Nephron progenitor cell (in vitro differentiated cells): ENCODE results near the gene GJB5.
"Not testable (repeated sequence)": the region's sequence is repeated elsewhere in the genome, so short reads cannot be mapped to it uniquely, and the experiment has no call there.

ENCODE experiments used
- DNase-seq: peaks from one replicate; pipeline ENCODE4 v3.0.0; 2021
- H3K27ac Mint-ChIP-seq: 2 replicates; pipeline ENCODE4 v1.8.0; 2021; ENCODE audit warnings: mild to moderate bottlenecking, moderate library complexity, mixed read lengths
- H3K27me3 Mint-ChIP-seq: 2 replicates; pipeline ENCODE4 v1.8.0; 2021; ENCODE audit warnings: mild to moderate bottlenecking, low read depth, mixed read lengths; ENCODE audit not compliant: poor library complexity
- H3K36me3 Mint-ChIP-seq: 2 replicates; pipeline ENCODE4 v1.8.0; 2021; ENCODE audit warnings: low read depth, mixed read lengths
- H3K4me1 Mint-ChIP-seq: 2 replicates; pipeline ENCODE4 v1.8.0; 2021; ENCODE audit warnings: mixed read lengths
- H3K4me3 Mint-ChIP-seq: 2 replicates; pipeline ENCODE4 v1.8.0; 2021; ENCODE audit warnings: mild to moderate bottlenecking, moderate library complexity, mixed read lengths
- H3K9me3 Mint-ChIP-seq: 2 replicates; pipeline ENCODE4 v1.8.0; 2021; ENCODE audit warnings: mild to moderate bottlenecking, moderate library complexity, mixed read lengths
- CTCF ChIP-seq: fragments of 200-600 bp; sonication (generic); IDR thresholded peaks from 2 replicates; pipeline ENCODE4 v1.5.0; 2021; ENCODE audit warnings: antibody characterized with exemption

Gene GJB5

DNA sequence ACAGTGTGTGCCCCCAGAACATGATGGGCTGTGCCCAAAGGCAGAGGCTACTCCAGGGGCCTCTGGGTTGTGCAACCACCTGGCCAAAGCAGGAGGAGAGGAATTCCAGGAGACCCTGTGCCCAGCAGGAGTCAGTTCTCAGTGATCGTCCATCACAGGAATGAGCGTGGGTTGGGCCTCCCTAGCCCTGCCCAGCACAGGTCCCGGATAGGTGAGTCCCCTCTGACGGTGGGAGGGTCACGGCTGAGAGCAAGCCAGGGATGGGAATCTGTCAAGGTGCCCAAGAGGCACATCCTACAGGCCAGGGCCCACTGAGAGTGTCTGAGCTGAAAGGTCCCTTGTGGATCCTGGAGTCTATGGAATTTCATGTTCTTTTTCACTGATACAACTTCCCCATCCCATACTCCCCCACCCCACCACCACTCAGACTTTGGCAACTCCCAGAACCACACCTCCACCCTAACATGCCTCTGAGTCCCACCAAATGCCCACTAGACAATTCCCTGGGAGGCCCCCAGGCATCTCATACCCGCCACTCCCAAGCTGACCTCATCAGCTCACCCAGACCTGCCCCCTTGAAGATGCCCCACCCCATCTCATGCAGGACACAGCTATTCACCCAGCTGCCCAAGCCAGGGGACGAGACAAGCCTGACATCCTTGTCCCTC lies 7.8 kb downstream of the GJB5 start:
- Mint-ChIP-seq H3K4me1 (no peaks in the 10 kb centered on the region), H3K9me3 (no peaks in the 10 kb centered on the region), H3K36me3 (no peaks in the 10 kb centered on the region), H3K4me3 (no peak overlapping the region), H3K27ac (no peak overlapping the region), H3K27me3 (peaks cover 16% of the 10 kb centered on the region)
- DNase-seq, result no peak
- no peak for TF ChIP-seq CTCF

- no peak overlapping the region for H3K27ac Mint-ChIP-seq
- no peaks in the 10 kb centered on the region for H3K36me3 Mint-ChIP-seq
- H3K4me3 Mint-ChIP-seq, result no peak overlapping the region
- H3K4me1 Mint-ChIP-seq, result no peaks in the 10 kb centered on the region
- TF ChIP-seq CTCF, result no peak
- peaks cover 16% of the 10 kb centered on the region for H3K27me3 Mint-ChIP-seq
- DNase-seq, result no peak
- no peaks in the 10 kb centered on the region for H3K9me3 Mint-ChIP-seq
Measured at GRCh38 chr1:34763142-34763781, 8.4 kb downstream of the GJB5 start.

- Mint-ChIP-seq H3K4me3 (no peak overlapping the region), H3K4me1 (no peaks in the 10 kb centered on the region), H3K9me3 (no peaks in the 10 kb centered on the region), H3K27me3 (peaks cover under 1% of the 10 kb centered on the region), H3K27ac (no peak overlapping the region), H3K36me3 (no peaks in the 10 kb centered on the region)
- no peak for DNase-seq
- no peak for TF ChIP-seq CTCF
Measured at GRCh38 chr1:34768856-34769255, 14.0 kb downstream of the GJB5 start.

GRCh38 chr1:34770891-34771504 lies 16.2 kb downstream of the GJB5 start:
- peaks cover 3% of the 10 kb centered on the region for H3K27me3 Mint-ChIP-seq

DNA sequence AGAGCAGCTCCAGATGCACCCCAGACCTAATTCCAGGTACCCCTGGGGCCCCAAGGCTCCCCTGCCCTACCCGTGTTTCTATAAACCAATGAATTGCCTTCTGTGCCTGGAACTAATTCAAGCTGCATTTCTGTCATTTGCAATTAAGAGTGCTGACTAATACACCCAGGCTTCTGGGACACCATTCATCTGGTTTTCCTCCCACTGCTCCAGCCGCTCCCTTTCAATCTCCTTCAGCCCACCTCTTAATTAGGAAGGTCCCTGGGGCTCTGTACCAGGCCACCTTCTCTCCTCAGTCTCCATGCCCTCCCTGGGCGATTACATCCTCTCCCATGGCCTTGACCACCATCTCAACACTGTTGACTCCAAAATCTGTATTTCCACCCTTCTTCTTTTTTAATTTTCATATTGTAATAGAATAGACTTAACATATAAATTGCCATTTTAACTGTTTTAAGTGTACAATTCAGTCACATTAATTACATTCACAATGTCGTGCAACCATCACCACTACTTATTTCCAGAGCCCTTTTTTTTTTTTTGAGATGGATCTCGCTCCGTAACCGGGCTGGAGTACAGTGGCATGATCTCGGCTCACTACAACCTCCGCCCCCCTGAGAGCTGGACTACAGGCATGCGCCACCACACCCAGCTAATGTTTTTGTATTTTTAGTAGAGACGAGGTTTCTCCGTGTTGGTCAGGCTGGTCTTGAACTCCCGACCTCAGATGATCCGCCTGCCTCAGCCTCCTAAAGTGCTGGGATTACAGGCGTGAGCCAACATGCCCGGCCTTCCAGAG lies 16.9 kb downstream of the GJB5 start:
- Mint-ChIP-seq H3K9me3 (no peaks in the 10 kb centered on the region), H3K27ac (no peak overlapping the region), H3K36me3 (no peaks in the 10 kb centered on the region), H3K27me3 (peaks cover 3% of the 10 kb centered on the region), H3K4me1 (no peaks in the 10 kb centered on the region), H3K4me3 (no peak overlapping the region)
- TF ChIP-seq CTCF, result no peak
- no peak for DNase-seq

More at GRCh38 chr1:34770891-34771504, 16.2 kb downstream of the GJB5 start:
- no peaks in the 10 kb centered on the region for H3K4me1 Mint-ChIP-seq
- DNase-seq, result no peak
- H3K27ac Mint-ChIP-seq, result no peak overlapping the region
- no peaks in the 10 kb centered on the region for H3K36me3 Mint-ChIP-seq
- TF ChIP-seq CTCF, result no peak
- H3K9me3 Mint-ChIP-seq, result no peaks in the 10 kb centered on the region
- H3K4me3 Mint-ChIP-seq, result no peak overlapping the region

DNA sequence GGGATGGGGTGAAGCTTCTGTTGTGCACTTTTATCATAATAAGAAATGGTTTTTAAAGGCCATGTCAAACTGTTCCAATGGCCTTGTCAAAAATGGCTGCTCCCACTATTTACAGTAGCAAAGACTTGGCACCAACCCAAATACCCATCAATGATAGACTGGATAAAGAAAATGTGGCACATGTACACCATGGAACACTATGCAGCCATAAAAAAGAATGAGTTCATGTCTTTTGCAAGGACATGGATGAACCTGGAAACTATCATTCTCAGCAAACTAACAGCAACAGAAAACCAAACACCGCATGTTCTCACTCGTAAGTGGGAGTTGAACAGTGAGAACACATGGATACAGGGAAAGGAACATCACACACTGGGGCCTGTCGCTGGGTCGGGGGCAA lies 18.3 kb downstream of the GJB5 start:
- H3K27me3 Mint-ChIP-seq, H3K36me3 Mint-ChIP-seq, H3K4me3 Mint-ChIP-seq, H3K27ac Mint-ChIP-seq, H3K4me1 Mint-ChIP-seq, DNase-seq, H3K9me3 Mint-ChIP-seq: not testable (repeated sequence)
